PC-3 (cell line): ENCODE results near the gene RNF113B.

Experiments
- EZH2 ChIP-seq: fragments of 300-600 bp; sonication (generic); IDR thresholded peaks from one replicate; pipeline ENCODE4 v1.6.1; 2017; ENCODE audit warnings: antibody characterized with exemption, mild to moderate bottlenecking, low read length; ENCODE audit not compliant: unreplicated experiment
- EZH2phosphoT487 ChIP-seq: fragments of 300-600 bp; sonication (generic); IDR thresholded peaks from 2 replicates; pipeline ENCODE4 v1.6.1; 2018; ENCODE audit warnings: mild to moderate bottlenecking, antibody characterized with exemption, low read length, borderline replicate concordance
- TF ChIP-seq, protein P1 (sequence below): fragments of 300-600 bp; sonication (generic); conservative IDR thresholded peaks from 2 replicates; pipeline ENCODE4 v1.5.1; 2017; ENCODE audit warnings: antibody characterized with exemption, low read depth, mild to moderate bottlenecking, low read length

- TF ChIP-seq, protein P1, sequence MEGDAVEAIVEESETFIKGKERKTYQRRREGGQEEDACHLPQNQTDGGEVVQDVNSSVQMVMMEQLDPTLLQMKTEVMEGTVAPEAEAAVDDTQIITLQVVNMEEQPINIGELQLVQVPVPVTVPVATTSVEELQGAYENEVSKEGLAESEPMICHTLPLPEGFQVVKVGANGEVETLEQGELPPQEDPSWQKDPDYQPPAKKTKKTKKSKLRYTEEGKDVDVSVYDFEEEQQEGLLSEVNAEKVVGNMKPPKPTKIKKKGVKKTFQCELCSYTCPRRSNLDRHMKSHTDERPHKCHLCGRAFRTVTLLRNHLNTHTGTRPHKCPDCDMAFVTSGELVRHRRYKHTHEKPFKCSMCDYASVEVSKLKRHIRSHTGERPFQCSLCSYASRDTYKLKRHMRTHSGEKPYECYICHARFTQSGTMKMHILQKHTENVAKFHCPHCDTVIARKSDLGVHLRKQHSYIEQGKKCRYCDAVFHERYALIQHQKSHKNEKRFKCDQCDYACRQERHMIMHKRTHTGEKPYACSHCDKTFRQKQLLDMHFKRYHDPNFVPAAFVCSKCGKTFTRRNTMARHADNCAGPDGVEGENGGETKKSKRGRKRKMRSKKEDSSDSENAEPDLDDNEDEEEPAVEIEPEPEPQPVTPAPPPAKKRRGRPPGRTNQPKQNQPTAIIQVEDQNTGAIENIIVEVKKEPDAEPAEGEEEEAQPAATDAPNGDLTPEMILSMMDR = no peak
- TF ChIP-seq EZH2 (no peak), EZH2phosphoT487 (no peak)
These were observed 7.7 kb upstream of the RNF113B start for GRCh38 chr13:98184792-98185191.
